Measurements from ENCODE around the gene LYPD5.

DNA sequence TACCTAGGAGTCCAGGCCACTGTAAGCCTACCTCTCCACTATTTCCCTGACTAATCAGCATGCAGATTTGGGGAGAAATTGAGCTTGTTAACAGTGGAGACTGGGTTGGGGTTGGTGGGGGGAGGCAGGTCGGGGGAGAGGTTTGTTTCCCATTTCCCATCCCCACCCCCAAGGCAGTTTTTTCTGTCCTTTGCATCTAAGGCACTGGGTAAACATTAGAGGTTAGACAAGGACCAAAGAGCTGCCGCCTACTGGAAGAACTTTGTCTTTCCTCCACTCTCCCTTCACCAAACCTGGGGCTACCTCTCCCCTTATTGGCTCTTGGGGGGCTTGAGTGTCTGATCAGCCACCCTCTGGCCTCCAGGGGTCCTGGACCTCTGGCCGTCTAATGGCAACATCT, 22.4 kb downstream of the LYPD5 start:
- peak in 2 of 5 experiments; percentile 31 to 55 for TF ChIP-seq CTCF (IDR thresholded peaks at IDR 0.05)
- no peak for TF ChIP-seq POLR2A (IDR thresholded peaks at IDR 0.05)
- peak in 1 of 3 donors; percentile 19 for TF ChIP-seq POLR2AphosphoS5 (IDR thresholded peaks at IDR 0.05)

Data from transverse colon (tissue), 4 donors.